ENCODE results near the gene HDAC11.

Gene HDAC11

DNA sequence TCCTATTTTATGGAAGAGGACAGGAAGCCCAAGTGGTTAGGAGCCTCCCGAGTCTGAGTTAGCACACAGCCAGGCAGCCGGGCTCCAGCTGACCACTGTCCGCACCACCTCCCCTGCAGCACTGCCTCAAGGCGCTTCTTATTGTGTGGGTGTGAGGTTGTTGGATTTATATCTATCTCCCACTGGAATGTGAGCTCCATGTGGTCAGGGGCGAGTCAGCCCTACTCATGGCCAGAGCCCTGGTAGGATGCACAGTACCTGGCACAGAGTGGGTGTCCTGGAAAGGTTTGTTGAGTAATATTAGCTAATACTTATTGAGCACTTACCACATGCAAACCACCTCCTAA is 59.2 kb downstream of the HDAC11 start:
- no peak for DNase-seq (ENCODE audit: insufficient read length, low spot score)
- peak; percentile 9 for FAIRE-seq

GRCh38 chr3:13539671-13540070 is 59.6 kb downstream of the HDAC11 start:
- FAIRE-seq, result peak; percentile 36

DNA sequence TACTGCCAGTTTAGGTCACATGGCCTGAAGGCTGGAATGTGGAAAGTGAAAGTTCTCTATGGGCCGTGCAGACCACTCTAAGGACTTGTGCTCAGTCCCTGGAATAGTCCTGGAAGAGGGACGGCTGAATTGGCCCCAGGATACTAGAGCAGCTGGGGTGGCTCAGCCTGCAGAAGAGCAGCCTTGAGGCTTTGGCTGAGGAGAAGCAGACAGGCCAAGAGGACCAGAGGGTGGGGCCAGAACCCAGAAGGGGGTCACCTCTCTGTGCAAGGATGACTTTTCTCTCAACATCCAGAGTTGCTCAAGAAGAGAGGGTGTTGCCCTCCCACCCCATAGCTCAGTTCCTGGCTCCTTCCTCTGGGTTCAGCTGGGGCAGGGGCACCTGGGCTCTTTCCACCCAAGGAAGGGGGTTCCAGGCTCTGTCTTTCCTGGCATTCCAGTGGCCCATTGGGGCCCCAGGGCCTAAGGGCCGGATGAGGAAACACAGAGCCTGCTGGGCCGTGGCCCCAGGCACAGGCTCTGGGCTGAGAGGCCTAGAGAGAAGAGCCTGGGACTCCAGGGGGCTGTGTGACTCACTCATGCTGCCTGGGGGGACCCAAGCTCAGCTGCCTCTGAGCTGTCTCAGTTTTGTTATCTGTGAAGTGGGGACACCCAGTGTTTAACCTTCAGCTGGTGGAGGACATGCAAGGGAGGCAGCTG is 60.3 kb downstream of the HDAC11 start:
- DNase-seq (ENCODE audit: insufficient read length, low spot score), result no peak
- FAIRE-seq, result no peak

More at GRCh38 chr3:13539671-13540070, 59.6 kb downstream of the HDAC11 start:
- no peak for DNase-seq (ENCODE audit: insufficient read length, low spot score)

DNA sequence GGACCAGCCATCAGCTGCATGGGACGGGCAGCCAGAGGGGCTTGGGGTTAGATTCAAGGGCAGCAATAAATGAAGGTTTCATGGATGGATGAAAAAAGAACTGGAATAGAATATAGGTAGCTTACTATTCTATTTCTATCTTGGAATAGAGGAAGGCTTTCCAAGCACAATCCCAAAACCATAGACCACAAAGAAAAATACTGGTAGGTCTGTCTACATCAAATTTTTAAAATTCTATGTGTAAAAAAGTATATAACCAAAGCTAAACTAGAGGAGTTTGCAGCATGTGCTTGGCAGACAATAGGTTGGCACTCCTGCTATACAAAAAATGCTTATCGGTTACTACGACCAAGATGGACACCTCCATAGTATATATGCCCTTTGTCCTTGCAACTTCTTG is 61.6 kb downstream of the HDAC11 start:
- no peak for FAIRE-seq
- DNase-seq (ENCODE audit: insufficient read length, low spot score), result no peak

DNA sequence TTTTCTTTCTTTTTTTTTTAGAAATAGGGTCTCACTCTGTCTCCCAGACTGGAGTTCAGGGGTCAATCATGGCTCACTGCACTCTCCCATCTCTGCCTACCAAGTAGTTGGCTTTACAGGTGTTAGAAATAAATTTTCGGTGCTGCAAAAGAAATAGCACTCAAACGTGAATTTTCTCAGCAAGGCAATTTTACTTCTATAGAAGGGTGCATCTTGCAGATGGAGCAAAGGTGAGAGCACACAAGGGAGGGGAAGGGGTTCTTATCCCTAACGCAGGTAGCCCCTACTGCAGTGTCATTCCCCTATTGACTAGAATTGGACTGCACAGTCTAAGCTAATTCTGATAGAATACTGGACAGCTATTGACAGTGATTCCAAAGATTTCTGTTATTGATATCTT is 62.0 kb downstream of the HDAC11 start:
- DNase-seq (ENCODE audit: insufficient read length, low spot score) (no peak), FAIRE-seq (no peak)

DNA sequence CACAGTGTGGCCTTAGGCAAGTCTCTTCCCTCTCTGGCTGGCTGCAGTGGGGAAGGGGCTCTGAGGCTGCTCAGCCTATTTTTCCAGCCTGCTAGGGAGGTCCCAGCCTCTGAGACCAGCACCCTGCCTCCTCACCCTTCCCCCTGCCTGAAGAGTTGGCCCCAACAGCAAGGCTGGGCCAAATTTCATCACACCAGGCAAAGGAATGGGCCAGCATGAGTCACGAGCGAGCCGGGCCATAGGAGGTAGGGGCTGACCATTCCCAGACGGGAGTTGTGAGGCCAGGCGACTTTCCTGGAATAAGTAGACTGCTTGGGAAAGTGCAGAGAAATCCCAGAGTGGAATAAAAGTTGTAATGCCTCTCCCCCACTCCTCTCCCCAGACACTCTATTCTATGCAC is 63.1 kb downstream of the HDAC11 start:
- peak; percentile 72 for FAIRE-seq
- peak; percentile 50 for DNase-seq (ENCODE audit: insufficient read length, low spot score)

- FAIRE-seq, result peak; percentile 13
Observed at GRCh38 chr3:13544293-13544831, 64.3 kb downstream of the HDAC11 start.

GRCh38 chr3:13544951-13545651 is 65.0 kb downstream of the HDAC11 start:
- FAIRE-seq (no peak), DNase-seq (ENCODE audit: insufficient read length, low spot score) (no peak)

More at GRCh38 chr3:13544293-13544831, 64.3 kb downstream of the HDAC11 start:
- peak; percentile 51 for DNase-seq (ENCODE audit: insufficient read length, low spot score)

DNA sequence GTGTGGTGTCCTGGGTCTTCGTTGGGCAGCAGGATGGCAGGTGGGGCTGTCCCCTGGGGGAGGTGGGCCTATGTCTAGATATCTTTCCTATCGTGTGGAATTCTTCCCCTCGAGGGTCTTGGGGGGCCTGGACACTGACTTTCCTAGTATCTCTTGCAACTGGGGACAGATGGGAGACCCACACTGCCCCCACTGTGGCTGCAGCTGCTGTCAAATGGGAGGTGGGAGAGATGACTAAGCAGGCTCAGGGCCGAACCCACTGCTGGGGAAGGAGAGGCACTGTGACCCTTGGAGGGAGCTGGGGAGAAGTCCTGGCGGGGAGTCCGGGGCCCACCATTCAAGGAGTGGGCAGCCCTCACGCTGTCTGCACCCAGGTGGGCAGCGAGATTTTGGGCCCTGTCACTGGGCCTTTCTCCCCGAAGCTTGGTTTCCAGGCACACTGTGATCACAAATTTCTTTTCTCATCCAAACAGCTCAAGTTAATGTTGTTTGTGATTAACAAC is 65.9 kb downstream of the HDAC11 start:
- DNase-seq (ENCODE audit: insufficient read length, low spot score) (no peak), FAIRE-seq (no peak)

DNA sequence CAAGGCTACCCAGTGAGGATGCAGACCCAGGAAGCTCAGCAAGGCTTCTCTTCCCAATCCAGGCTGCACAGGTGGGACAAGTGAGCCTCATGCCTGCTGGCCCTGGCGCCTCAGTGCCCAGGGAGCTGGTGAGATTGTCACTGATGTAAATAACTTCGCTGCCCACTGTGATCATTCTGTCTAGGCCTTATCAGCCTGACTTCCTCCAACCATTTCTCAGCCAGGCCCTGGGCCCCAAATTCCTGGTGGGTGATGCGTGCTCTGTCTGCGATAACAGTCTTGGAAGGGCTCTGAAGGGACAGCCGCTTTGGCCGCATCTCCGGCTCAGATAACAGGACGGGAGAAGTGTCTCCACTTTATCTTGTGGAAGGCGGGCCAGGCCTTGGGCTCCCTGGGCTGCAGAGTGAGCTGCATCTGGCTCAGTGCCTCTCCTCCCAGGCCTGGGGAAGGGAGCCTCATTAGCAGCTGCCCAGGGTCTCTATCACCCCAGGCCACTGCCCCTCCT is 66.6 kb downstream of the HDAC11 start:
- FAIRE-seq (peak; percentile 54), DNase-seq (ENCODE audit: insufficient read length, low spot score) (peak; percentile 56)

DNA sequence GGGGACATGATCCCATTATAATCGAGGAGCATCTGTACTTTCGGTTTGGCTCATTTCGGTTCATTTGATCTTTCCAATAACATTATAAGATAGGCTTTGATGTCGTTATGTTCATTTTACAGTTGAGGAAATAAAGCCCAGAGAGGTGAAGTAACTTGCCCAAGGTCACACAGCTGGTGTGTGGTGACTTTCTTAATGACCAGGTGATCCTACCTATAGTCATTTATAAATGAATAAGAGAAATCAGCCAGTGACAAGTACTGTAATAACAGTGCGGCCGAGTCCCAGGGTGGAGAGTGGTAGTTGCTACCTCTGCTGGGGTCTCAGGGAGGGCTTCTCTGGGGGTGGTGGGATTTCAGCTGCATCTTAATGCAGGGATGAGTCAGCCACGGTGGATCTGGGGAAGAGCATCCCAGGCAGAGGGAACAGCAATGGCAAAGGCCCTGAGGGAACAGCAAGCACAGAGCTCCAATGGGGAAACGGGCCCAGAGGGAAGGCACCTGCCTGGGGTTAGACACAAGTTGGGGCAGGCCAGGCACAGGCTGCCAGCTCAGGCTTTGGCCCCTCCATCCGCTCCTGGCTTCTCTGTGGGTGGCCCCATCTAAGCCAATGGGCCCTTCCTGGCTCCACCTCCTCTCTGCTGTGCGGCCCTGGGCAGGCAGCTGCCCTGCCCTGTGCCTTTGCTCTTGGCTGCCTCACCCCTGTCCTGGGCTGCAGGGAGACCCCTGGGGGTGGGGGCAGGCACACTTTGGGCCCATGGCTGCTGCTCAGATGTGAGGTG is 67.7 kb downstream of the HDAC11 start:
- no peak for FAIRE-seq
- no peak for DNase-seq (ENCODE audit: insufficient read length, low spot score)

DNA sequence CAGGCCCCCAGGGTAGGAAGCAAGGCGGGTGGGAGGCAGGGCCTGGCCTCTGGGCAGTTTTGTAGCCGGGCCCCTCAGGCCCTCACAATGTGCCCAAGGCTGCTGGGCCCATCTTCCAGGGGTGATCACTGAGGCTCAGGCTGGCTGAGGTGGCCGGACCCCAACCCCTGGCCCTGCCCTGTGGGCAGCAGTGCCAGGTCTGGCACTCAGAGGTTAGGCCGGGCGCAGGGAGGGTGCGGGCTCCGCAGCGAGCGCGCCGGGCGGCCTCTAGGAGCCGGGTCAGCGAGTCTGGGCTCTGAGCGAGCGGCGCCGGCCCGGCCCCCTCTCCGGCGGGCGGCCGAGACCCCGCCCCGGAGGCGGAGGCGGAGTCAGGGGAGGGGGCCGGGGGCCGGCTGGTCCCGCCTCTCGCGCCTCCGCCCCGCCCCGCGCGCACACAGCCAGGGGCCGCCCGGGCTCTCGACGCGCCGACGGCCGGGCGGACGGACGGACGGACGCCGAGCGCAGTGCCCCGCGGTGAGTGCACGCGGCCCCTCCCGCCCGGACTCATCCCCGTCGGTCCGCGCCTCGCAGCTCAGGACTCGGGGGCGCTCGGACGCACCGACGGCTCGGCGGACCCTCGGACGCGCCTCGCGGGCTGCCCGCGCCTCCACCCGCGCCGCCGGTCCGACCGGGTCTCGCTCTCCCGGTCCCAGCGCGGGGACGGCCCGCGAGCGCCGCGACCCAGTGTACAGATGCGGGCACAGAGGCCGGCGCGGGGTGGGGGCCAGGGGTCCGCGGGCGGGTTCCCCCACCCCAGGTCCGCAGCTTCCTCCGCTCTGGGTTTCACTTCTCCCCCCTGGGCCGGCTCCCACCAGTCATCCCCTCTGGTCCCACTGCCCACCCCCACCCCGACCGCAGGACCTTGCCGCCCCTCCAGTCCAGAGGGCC is 68.9 kb downstream of the HDAC11 start, which contains the start of gene FBLN2:
Gene FBLN2, plus strand, starts transcription at position 430 of the 927 bp plus-strand sequence. CDS start 21,231 bp downstream, outside the sequence.
- FAIRE-seq (no peak), DNase-seq (ENCODE audit: insufficient read length, low spot score) (no peak)

DNA sequence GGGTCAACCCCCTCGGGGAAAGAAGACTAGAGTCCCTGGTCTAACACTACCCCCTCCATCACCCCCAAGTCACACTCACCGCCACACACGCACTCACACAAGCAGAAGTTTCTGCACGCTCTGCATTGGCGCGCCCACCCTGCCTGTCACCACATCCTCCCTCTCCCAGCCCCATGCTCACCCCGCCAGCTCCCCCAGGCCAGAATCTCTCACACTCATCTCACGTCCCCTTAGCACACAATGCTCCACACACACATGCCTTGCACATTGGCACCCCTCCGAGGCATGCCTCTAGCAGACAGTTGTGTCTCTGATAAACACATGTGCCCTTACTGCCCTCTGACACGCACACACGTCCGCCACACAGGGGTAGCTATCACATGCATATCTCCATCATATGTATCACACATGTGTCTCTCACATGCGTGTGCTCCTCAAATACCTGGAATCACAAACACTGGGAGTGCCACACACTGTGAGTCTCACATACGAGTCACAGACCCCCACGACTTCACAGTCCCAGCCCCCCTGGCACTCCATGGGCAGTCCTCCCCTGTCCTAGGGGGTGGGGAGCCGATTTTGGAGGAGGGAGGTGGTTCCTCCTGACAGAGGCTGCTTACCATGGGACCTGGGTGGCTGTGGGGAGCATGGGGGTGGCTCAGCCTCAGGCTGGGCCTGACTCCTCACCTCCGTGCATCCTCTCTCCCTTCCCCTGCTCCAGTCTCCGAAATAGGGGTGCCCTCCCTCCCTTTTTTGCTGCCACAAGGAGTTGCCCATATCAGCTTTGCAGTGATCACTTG is 69.7 kb downstream of the HDAC11 start:
- no peak for DNase-seq (ENCODE audit: insufficient read length, low spot score)
- no peak for FAIRE-seq

- FAIRE-seq, result no peak
- no peak for DNase-seq (ENCODE audit: insufficient read length, low spot score)
Observed at GRCh38 chr3:13550423-13550690, 70.3 kb downstream of the HDAC11 start.

DNA sequence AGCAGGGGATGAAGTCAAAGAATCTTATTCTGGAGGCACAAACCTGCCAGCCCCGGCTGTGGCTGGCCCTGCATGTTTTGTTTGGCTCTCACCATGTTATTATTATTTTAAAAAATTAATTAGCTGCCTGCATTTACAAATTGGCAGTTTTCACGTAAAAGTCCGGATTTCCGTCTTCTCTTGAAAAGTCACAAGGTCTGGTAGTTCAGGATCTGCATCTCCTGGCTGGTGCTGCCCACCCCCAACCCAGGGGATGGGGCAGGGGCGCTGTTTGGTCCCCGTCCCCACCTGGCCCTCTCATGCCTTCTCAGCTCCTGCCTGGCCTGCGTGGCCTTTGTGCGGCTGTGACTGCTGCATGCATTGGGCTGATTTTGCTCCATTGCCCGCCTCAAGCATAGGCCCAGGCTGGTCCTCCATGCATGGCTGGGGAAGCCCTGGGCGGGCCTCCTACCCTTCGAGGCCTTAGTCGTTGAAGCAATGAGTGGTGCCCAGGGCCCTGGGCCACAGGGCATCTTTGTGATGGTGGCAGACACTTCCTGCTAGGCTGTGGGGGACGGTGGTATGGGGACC is 70.8 kb downstream of the HDAC11 start:
- FAIRE-seq (no peak), DNase-seq (ENCODE audit: insufficient read length, low spot score) (no peak)

DNA sequence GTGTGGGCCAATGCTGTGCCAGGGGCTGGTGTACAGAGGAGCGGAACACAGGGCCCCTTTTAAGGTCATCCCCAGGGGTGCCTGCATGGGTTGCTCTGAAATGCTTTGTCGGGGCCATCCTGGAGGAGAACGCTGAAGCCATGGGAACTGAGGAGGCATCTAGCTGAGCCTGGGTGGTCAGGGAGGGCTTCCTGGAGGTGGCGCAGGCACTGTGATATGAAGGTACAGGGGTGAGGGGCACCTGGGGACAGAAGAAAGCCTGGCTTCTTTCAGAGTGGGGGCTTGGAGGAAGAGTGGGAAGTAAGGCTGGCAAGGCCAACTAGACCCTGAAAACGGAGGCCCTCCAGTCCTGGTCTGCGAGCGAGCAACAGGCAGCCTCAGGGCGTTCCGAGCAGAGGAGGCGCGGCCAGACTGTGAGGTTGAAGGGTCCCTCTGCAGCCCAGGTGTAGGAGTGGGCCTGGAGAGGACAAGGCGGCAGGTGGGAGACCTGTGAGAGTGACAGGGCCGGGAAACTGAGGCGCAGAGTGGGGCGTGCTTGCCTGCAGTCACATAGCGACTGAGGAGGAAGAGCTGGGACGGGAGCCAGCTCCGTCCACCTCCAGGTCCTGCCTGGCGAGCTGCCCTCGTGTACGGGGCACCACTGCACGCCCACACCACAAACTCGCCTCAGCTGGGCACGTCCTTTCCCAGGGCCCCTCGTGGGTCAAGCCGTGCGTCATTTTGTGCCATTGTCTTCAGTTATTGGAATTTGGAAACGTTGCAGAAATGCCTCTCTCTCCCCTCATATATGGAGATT is 72.9 kb downstream of the HDAC11 start:
- no peak for FAIRE-seq
- no peak for DNase-seq (ENCODE audit: insufficient read length, low spot score)

GRCh38 chr3:13553686-13554085 is 73.6 kb downstream of the HDAC11 start:
- DNase-seq (ENCODE audit: insufficient read length, low spot score) (no peak), FAIRE-seq (no peak)

- DNase-seq (ENCODE audit: insufficient read length, low spot score) (no peak), FAIRE-seq (no peak)
Observed at GRCh38 chr3:13555753-13556152, 75.6 kb downstream of the HDAC11 start.
